Measurements from ENCODE around the gene OR1G1.
"Not testable (repeated sequence)": the region's sequence is repeated elsewhere in the genome, so short reads cannot be mapped to it uniquely, and the experiment has no call there.

Gene OR1G1

GRCh38 chr17:3127451-3127850, at the start of gene OR1G1:
Gene OR1G1 (minus strand): TSS chr17:3127551. CDS start chr17:3127551, 0 bp downstream.
- DNase-seq, result no peak

GRCh38 chr17:3167574-3167973, 40.2 kb upstream of the OR1G1 start:
- no peak for DNase-seq

GRCh38 chr17:3157218-3157617, 29.9 kb upstream of the OR1G1 start:
- DNase-seq, result no peak

GRCh38 chr17:3137494-3137893, 10.1 kb upstream of the OR1G1 start:
- not testable (repeated sequence) for DNase-seq

- no peak for DNase-seq
These were observed 23.0 kb downstream of the OR1G1 start, which contains the start of gene OR1D2 for GRCh38 chr17:3104322-3104721. Gene OR1D2 (minus strand): TSS chr17:3104422. CDS start chr17:3092996, 11,426 bp downstream.

All from NCI-H1417 (cell line).